Measurements from ENCODE around the gene ZSCAN23.
"Not testable (repeated sequence)": the region's sequence is repeated elsewhere in the genome, so short reads cannot be mapped to it uniquely, and the experiment has no call there.

Gene ZSCAN23

GRCh38 chr6:28443112-28443773 lies at the start of gene ZSCAN23:
ZSCAN23 (minus strand) TSS chr6:28443491; CDS start chr6:28436266, 7,225 bp downstream.
- peak; percentile 76 to 84 (median 76) for DNase-seq (ENCODE audit: low read depth in 2 of 3, low spot score in 1 of 3)

- DNase-seq (ENCODE audit: low read depth in 2 of 3, low spot score in 1 of 3), result no peak
Observed at GRCh38 chr6:28491984-28492317, 48.7 kb upstream of the ZSCAN23 start.

GRCh38 chr6:28490205-28490890 lies 47.1 kb upstream of the ZSCAN23 start:
- DNase-seq (ENCODE audit: low read depth in 2 of 3, low spot score in 1 of 3), result no peak

DNA sequence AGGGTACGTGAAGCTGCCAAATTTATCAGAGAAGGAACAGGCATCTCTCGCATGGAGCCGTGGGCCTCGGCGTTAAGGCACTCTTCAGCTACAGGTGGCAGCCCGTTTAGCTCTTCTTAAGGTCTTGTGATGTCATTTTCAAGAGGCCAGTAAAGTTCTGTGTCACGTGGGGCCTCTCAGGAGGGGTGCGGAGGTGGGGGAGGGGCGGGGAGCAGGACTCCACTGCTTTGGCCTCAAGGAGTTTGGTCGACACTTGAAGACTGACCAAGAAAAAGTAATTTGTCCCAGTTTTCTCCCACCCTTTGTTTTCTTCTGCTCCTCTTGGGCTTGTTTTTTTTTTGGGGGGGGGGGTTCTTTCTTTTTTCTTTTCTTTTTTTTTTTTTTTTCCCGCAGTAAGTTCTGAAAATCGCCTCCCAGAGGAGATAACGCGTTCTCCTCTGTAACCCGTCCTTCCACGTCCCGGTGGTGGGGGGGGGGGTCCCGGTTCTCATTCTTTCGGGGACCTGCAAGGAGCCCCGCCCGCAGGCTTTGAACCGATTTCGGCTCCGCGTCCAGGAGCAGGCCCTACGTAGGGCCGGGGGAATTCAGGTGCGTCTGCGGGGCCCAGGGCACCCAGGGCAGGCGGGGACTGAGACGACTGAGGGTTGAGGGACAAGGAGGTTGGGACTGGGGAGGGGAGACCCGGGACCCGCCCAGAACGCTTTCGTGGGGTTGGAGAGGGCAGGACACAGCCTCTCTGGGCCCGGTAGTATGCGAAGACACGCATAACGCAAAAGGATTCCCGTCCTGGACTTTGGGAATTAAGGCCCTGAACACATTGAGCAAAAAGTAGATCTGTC lies 46.3 kb upstream of the ZSCAN23 start:
- DNase-seq (ENCODE audit: low read depth in 2 of 3, low spot score in 1 of 3), result peak; percentile 25 to 37 (median 32)

GRCh38 chr6:28488916-28489365 lies 45.6 kb upstream of the ZSCAN23 start:
- peak; percentile 25 to 53 (median 30) for DNase-seq (ENCODE audit: low read depth in 2 of 3, low spot score in 1 of 3)

DNA sequence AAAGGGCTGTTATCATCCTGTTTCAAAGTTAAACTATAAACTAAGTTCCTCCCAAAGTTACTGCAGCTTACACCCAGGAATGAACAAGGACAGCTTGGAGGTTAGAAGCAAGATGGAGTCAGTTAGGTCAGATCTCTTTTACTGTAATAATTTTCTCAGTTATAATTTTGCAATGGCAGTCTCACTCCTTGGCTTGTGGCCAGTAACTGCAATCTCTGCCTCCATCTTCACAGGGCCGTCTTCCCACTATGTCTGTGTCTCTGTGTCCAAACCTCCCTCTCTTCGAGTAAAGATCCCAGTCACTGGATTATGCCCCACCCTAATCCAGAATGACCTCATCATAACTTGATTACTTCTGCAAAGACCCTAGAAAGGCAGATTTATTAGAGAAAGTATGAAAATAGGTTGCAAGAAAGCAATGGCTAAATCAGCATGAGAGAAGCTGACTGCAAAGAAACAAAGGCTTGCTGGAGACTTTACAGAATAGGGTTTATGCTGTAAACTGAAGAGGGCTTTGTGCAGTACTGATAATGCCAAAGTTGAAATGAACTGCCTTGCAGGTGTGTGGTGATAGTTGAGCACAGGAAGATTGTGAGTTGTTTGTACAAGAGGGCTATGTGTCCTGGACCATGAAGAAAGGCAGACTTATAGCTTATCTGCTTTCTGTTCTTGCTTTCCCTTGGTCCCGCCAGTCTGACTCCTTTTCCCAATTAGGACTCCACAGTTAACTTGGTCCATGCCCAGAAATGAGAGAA lies 43.9 kb upstream of the ZSCAN23 start:
- DNase-seq (ENCODE audit: low read depth in 2 of 3, low spot score in 1 of 3), result no peak

DNA sequence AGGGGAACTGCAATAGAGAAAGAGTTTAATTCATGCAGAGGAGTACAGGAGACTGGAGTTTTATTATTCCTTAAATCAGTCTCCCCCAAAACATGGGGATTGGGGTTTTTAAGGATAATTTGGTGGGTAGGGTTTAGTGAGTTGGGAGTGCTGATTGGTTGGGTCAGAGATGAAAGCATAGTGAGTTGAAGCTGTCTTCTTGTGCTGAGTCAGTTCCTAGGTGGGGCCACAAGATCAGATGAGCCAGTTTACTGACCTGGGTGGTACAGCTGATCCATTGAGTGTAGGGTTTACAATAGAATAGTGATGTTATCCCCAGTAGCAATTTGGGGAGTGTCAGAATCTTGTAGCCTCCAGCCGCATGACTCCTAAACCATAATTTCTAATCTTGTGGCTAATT lies 43.2 kb upstream of the ZSCAN23 start:
- DNase-seq (ENCODE audit: low read depth in 2 of 3, low spot score in 1 of 3), result no peak

- no peak for DNase-seq (ENCODE audit: low read depth in 2 of 3, low spot score in 1 of 3)
Observed at GRCh38 chr6:28485482-28485881, 42.2 kb upstream of the ZSCAN23 start.

DNA sequence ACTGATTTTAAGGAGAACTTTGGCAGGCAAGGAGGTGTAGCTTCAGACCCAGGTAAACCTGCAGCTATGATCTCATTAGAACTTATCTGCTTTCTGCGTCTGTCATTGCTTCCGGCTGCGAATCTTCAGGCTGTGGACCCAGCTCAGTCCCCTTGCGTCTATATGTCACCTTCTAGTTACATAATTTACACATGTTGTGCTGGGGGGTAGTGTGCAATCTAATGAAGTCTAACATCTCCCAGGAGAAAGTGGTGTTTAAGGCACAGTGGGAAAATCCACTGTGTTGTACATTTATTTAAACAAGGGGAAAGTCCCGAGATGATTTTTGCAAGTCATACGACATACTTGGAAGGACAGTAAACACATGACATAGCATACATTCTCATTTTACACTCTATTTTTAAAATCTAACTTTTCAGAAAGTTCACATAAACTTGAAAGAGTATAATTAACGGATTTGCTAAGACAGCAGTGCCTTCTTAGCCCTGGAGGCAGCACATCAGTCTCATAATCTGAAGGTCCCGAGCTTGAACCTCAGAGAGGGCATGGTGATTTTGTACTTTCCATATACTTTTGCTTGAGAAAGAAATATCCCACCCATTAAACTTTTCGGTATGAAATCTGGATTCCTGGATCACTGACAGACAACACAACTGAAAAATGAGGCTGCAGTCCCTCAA lies 37.1 kb upstream of the ZSCAN23 start:
- no peak for DNase-seq (ENCODE audit: low read depth in 2 of 3, low spot score in 1 of 3)

- no peak for DNase-seq (ENCODE audit: low read depth in 2 of 3, low spot score in 1 of 3)
Observed at GRCh38 chr6:28478518-28478917, 35.2 kb upstream of the ZSCAN23 start.

DNA sequence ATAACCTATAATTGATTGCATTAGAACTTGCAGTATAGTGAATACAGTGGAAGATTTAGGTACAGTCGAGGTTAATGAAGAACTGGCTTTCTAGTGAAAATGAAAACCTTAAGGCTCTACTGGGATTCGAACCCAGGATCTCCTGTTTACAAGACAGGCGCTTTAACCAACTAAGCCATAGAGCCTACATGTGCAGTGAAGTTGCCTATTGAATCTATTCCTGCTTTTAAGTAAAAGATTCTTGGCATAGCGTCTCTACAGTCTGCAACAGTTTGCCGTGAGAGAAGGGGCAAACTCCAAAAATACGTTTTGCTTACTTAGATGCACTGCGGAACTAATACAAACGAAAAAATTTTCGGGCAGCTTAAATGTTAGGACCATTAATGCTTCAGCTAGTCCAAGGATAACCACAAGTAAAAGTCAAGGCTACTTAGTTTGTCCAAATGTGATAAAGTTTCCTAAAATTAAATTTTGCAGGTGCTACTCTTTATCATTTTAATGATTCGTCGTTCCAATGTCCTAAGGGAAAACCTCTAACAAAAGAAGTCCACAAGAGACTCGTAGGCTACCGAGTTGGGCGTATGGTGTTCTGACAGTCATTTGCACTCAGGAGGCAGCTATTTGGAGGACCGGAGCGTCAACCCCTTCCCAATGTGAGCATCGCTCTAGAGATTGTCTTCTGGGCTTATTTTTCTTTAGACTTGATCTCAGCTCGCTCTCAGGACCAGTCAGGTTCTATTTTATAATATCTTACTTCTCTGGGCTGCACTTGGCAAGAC lies 31.3 kb upstream of the ZSCAN23 start:
- peak in 1 of 3 donors; percentile 63 for DNase-seq (ENCODE audit: low read depth in 2 of 3, low spot score in 1 of 3)

GRCh38 chr6:28469153-28469745 lies 26.0 kb upstream of the ZSCAN23 start:
- DNase-seq (ENCODE audit: low read depth in 2 of 3, low spot score in 1 of 3), result not testable (repeated sequence)

DNA sequence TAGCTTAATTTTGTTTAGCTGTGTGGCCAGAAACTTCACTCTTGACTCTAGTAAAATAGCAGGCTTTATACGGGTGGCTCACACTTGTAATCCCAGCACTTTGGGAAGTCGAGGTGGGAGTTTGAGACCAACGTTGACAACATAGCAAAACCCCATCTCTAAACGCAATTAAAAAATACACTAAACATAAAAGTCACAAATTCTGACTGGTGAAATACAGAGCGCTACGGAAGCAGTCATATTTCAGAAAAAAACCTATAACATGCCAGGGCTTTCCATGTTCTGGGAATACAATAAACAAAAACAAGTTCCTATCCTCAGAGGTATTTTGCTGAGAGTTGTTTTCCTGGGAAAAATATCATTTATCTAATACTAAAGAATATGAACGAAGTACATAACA lies 24.8 kb upstream of the ZSCAN23 start:
- DNase-seq (ENCODE audit: low read depth in 2 of 3, low spot score in 1 of 3), result no peak

DNA sequence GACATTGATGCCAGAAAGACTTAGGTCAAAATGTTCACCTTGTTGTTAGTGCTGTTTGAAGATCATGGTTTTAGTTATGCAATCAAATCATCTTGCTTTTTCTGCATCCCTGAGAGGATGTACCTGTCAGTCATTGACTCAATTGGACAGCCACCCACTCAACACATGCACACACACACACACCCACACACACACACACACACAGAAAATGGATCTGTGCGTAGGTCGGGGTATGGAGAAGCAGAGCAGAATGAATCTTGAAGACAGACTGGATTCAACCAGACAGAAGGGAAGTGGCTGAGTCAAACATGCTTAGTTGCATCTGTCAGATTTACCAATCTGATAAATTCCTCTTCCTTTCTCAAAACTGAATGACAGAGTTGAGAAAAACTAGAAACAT lies 19.1 kb upstream of the ZSCAN23 start:
- DNase-seq (ENCODE audit: low read depth in 2 of 3, low spot score in 1 of 3), result no peak

- DNase-seq (ENCODE audit: low read depth in 2 of 3, low spot score in 1 of 3), result no peak
Observed at GRCh38 chr6:28458568-28458967, 15.3 kb upstream of the ZSCAN23 start.

DNA sequence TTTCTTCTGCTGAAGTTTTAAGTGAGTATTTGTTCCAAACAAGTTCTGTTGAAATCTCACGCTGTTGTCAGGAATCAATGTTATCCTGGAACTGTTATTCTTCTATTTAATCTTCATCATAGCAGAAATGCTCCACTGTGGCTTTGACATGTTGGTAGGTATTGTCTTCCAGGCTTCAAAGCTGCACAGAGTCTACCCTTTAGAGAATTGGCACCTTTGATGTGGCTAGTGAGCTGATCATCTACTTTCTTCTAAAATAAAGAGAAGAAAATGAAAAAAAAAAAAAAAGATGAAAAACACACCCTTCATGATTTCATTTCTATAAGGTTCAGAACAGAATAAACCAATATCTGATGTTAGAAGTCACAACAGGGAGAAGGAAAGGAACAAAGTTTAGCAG lies 5.8 kb upstream of the ZSCAN23 start:
- DNase-seq (ENCODE audit: low read depth in 2 of 3, low spot score in 1 of 3), result no peak

DNA sequence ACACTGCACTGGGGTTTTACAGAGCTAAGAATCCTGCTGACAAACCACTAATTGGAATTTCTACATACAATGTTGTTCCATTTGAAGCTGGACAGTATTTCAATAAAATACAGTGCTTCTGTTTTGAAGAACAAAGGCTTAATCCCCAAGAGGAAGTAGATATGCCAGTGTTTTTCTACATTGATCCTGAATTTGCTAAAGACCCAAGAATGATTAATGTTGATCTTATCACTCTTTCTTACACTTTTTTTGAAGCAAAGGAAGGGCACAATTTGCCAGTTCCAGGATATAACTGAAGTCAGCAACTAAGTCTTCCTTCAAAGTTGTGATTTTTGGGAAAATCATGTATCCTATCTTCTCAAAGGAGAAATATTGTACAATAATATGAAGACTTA lies 4.2 kb upstream of the ZSCAN23 start:
- DNase-seq (ENCODE audit: low read depth in 2 of 3, low spot score in 1 of 3), result not testable (repeated sequence)

GRCh38 chr6:28446818-28447511 lies 3.7 kb upstream of the ZSCAN23 start:
- no peak for DNase-seq (ENCODE audit: low read depth in 2 of 3, low spot score in 1 of 3)

DNA sequence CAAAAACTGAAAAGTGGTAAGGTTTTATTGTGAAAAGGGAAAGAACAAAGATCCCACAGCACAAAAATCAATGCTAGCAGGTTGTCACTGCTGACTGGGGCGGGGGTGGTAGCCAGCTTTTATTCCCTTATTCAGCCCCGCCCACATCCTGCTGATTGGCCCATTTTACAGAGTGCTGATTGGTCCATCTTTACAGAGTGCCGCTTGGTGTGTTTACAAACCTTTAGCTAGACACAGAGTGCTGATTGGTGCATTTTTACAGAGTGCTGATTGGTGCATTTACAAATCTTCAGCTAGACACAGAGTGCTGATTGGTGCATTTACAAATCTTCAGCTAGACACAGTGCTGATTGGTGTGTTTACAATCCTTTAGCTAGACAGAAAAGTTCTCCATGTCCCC lies 1.5 kb upstream of the ZSCAN23 start:
- not testable (repeated sequence) for DNase-seq (ENCODE audit: low read depth in 2 of 3, low spot score in 1 of 3)
